Measurements from ENCODE around the gene MYOZ3.

DNA sequence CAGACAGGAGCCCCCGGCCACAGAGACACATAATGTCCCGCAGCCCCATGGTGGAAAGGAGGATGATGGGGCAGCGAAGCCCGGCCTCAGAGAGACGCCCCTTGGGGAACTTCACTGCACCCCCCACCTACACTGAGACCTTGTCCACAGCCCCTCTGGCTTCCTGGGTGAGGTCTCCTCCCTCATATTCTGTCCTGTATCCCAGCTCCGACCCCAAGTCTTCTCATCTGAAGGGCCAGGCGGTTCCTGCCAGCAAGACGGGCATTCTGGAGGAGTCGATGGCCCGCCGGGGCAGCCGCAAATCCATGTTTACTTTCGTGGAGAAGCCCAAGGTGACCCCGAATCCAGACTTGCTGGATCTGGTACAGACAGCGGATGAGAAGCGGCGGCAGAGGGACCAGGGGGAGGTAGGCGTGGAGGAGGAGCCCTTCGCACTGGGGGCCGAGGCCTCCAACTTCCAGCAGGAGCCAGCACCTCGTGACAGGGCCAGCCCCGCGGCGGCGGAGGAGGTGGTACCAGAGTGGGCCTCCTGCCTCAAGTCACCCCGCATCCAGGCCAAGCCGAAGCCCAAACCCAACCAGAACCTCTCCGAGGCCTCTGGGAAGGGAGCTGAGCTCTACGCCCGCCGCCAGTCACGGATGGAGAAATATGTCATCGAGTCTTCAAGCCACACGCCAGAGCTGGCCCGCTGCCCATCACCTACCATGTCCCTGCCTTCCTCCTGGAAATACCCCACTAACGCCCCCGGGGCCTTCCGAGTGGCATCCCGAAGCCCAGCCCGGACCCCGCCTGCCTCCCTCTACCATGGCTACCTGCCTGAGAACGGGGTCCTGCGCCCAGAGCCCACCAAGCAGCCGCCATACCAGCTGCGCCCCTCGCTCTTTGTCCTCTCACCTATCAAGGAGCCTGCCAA is 11.7 kb upstream of the MYOZ3 start:
- TF ChIP-seq POLR2A (IDR thresholded peaks at IDR 0.05), result no peak
- TF ChIP-seq, protein P1, sequence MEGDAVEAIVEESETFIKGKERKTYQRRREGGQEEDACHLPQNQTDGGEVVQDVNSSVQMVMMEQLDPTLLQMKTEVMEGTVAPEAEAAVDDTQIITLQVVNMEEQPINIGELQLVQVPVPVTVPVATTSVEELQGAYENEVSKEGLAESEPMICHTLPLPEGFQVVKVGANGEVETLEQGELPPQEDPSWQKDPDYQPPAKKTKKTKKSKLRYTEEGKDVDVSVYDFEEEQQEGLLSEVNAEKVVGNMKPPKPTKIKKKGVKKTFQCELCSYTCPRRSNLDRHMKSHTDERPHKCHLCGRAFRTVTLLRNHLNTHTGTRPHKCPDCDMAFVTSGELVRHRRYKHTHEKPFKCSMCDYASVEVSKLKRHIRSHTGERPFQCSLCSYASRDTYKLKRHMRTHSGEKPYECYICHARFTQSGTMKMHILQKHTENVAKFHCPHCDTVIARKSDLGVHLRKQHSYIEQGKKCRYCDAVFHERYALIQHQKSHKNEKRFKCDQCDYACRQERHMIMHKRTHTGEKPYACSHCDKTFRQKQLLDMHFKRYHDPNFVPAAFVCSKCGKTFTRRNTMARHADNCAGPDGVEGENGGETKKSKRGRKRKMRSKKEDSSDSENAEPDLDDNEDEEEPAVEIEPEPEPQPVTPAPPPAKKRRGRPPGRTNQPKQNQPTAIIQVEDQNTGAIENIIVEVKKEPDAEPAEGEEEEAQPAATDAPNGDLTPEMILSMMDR (IDR thresholded peaks at IDR 0.05), result no peak
- no peak for TF ChIP-seq POLR2AphosphoS5 (IDR thresholded peaks at IDR 0.05)
